GM11168 (cell line): ENCODE data around the gene DPEP2.
"Not testable (repeated sequence)": the region's sequence is repeated elsewhere in the genome, so short reads cannot be mapped to it uniquely, and the experiment has no call there.

Experiments used
- in situ Hi-C: fragments of 300-500 bp; cut with MboI; formaldehyde crosslinking; loops from one replicate; pipeline ENCODE4 v1.12.0; 2022; ENCODE audit warnings: low sequenced_read_pairs; ENCODE audit not compliant: unreplicated experiment

The DPEP2 gene

GRCh38 chr16:67977469-67978227, 21.6 kb downstream of the DPEP2 start:
- in situ Hi-C loops = no loop called here

- in situ Hi-C loops = no loop called here
Observed at GRCh38 chr16:67977005-67977404, 22.3 kb downstream of the DPEP2 start.

- in situ Hi-C loops = no loop called here
Observed at GRCh38 chr16:67976205-67976604, 23.1 kb downstream of the DPEP2 start.

GRCh38 chr16:67975321-67976105, 23.8 kb downstream of the DPEP2 start:
- in situ Hi-C loops = no loop called here

GRCh38 chr16:67972285-67972684, 27.0 kb downstream of the DPEP2 start:
- in situ Hi-C loops = not testable (repeated sequence)

GRCh38 chr16:67971111-67971510, 28.2 kb downstream of the DPEP2 start:
- in situ Hi-C loops = no loop called here

- in situ Hi-C loops = no loop called here
Observed at GRCh38 chr16:67969254-67970039, 29.8 kb downstream of the DPEP2 start.

GRCh38 chr16:67968400-67969253, 30.7 kb downstream of the DPEP2 start, which contains the start of gene SLC12A4:
Gene SLC12A4 (minus strand): TSS chr16:67968637. CDS start chr16:67968553, 84 bp downstream.
- in situ Hi-C loops = no loop called here

GRCh38 chr16:67967958-67968399, 31.3 kb downstream of the DPEP2 start:
- in situ Hi-C loops = no loop called here

GRCh38 chr16:67967183-67967957, 31.9 kb downstream of the DPEP2 start:
- in situ Hi-C loops = no loop called here

GRCh38 chr16:67966549-67967182, 32.6 kb downstream of the DPEP2 start:
- in situ Hi-C loops = no loop called here

GRCh38 chr16:67965668-67966548, 33.4 kb downstream of the DPEP2 start:
- in situ Hi-C loops = no loop called here

- in situ Hi-C loops = no loop called here
Observed at GRCh38 chr16:67964477-67965131, 34.7 kb downstream of the DPEP2 start.

- in situ Hi-C loops = no loop called here
Observed at GRCh38 chr16:67963662-67964321, 35.5 kb downstream of the DPEP2 start.

- in situ Hi-C loops = no loop called here
Observed at GRCh38 chr16:67963292-67963661, 36.0 kb downstream of the DPEP2 start.

- in situ Hi-C loops = no loop called here
Observed at GRCh38 chr16:67962135-67962534, 37.1 kb downstream of the DPEP2 start.

- in situ Hi-C loops = no loop called here
Observed at GRCh38 chr16:67961551-67961957, 37.7 kb downstream of the DPEP2 start.
